LNCaP clone FGC (cell line): ENCODE data around the gene SDR42E1.

Source experiments
- DNase-seq: peaks from one replicate; pipeline ENCODE4 v3.0.0-alpha.2; 2011; ENCODE audit warnings: low read depth
- H3K4me3 ChIP-seq: 2 replicates; pipeline ENCODE4 v1.5.1; 2011; ENCODE audit warnings: mild to moderate bottlenecking, low read depth, low read length, control low read depth
- TF ChIP-seq, protein P1 (sequence below): IDR thresholded peaks from 2 replicates; pipeline ENCODE4 v1.5.1; 2012; ENCODE audit warnings: mild to moderate bottlenecking; ENCODE audit not compliant: control insufficient read depth, insufficient read depth; ENCODE audit errors: extremely low read depth

SDR42E1 gene, protein sequence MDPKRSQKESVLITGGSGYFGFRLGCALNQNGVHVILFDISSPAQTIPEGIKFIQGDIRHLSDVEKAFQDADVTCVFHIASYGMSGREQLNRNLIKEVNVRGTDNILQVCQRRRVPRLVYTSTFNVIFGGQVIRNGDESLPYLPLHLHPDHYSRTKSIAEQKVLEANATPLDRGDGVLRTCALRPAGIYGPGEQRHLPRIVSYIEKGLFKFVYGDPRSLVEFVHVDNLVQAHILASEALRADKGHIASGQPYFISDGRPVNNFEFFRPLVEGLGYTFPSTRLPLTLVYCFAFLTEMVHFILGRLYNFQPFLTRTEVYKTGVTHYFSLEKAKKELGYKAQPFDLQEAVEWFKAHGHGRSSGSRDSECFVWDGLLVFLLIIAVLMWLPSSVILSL

DNA sequence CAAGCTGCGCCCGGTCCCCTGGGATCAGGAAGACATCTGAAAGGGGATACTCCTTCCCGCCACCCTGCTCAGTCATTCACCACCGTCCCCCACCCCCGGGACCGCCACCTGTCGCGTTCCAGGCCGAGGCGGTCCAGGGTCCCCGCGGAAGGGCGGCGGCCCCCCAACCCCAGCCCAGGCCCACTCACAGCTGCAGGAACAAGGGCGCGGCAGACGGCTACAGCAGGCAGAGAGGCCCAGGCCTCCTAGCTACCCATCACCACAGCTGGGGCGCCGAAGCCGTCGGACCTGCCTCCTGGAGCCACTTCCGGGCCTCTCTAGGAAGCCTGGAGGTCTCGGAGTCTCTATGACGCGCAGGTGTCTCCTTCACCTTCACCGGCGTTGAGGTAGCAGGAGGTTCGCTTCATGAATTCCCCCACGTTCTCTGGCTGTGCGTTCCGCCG is at the start of gene SDR42E1:
TSS of gene SDR42E1 (minus strand) at position 272 of the 443 bp plus-strand sequence. CDS start 10,612 bp downstream, outside the sequence.
- no peak for DNase-seq
- TF ChIP-seq, protein P1, sequence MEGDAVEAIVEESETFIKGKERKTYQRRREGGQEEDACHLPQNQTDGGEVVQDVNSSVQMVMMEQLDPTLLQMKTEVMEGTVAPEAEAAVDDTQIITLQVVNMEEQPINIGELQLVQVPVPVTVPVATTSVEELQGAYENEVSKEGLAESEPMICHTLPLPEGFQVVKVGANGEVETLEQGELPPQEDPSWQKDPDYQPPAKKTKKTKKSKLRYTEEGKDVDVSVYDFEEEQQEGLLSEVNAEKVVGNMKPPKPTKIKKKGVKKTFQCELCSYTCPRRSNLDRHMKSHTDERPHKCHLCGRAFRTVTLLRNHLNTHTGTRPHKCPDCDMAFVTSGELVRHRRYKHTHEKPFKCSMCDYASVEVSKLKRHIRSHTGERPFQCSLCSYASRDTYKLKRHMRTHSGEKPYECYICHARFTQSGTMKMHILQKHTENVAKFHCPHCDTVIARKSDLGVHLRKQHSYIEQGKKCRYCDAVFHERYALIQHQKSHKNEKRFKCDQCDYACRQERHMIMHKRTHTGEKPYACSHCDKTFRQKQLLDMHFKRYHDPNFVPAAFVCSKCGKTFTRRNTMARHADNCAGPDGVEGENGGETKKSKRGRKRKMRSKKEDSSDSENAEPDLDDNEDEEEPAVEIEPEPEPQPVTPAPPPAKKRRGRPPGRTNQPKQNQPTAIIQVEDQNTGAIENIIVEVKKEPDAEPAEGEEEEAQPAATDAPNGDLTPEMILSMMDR: no peak
- H3K4me3 ChIP-seq: no peak within 1 kb of the TSS

DNA sequence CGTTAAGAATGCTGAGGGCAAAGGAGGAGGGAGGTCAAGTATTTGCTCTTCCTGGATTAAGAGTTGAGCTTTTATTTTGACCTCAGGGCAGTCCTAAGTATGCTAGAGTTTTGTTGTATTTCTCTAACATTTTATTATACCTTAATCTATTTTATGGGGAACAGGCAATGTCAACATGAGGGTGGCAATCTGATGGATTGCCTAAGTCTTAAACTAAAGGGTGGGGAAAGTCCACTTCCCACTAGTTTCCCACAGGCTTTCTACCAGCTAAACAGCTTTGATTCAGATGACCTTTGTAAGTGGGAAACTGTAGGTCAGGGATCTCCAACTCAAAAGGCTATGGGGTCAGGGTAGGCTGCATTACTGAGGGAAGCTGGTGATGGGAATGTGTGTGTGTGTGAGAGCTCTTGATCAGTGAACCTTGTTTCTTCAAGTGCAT is 48.7 kb upstream of the SDR42E1 start:
- TF ChIP-seq, protein P1: no peak
- DNase-seq: peak; percentile 35
- H3K4me3 ChIP-seq: no peak overlapping the region

DNA sequence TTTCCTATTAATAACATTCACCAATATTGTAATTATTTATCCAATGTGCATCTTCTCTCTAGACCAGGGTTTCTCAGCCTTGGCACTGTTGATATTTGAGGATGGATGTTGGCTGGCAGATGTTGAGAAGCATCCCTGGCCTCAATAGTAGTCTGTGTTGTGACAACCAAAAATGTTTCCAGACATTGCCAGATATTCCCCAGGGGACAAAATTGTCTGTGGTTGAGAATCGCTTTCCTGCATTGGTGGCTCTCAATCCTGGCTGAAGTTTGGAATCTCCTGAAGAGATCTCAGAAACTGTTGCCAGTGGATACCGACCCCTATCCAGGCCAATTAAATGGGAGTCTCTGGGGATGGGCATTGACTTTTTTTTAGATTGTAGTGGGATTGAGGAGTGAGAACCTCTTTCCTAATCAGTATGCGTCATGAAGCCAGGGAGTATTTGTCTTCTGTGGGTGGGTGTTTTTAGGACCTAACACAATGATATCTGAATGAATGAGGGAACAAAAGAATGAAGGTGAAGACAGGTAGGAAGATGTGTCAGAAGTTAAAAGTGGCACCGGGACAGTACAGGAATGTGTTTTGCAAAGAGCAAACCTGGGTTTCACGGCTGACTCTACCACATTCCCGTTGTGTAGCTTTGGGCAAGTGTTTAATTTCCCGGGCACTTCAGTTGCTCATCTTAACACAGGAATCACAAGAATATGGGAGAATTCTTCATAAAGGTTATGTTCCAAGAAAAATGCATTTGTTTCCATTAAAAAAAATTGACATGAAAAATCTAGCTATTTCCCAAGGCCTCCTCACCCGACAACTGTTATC is 48.1 kb upstream of the SDR42E1 start:
- H3K4me3 ChIP-seq: no peak overlapping the region
- TF ChIP-seq, protein P1: no peak
- no peak for DNase-seq

DNA sequence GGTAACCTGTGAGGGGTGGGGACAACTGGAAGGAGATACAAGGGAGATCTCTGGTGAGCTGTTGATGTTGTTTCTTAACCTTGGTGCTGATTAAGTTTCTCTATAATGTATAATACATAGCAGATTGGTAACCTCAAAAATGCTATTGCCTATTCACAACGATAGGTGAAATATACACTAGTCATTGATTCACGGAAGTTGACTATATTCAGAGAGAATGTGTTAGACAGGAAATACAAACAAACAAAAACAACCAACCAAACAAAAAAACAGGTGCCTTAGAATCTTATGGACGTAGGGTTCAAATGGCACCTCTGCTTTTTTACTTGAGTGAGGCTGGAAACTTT is 45.3 kb upstream of the SDR42E1 start:
- DNase-seq: no peak
- TF ChIP-seq, protein P1: no peak
- H3K4me3 ChIP-seq: no peak overlapping the region

DNA sequence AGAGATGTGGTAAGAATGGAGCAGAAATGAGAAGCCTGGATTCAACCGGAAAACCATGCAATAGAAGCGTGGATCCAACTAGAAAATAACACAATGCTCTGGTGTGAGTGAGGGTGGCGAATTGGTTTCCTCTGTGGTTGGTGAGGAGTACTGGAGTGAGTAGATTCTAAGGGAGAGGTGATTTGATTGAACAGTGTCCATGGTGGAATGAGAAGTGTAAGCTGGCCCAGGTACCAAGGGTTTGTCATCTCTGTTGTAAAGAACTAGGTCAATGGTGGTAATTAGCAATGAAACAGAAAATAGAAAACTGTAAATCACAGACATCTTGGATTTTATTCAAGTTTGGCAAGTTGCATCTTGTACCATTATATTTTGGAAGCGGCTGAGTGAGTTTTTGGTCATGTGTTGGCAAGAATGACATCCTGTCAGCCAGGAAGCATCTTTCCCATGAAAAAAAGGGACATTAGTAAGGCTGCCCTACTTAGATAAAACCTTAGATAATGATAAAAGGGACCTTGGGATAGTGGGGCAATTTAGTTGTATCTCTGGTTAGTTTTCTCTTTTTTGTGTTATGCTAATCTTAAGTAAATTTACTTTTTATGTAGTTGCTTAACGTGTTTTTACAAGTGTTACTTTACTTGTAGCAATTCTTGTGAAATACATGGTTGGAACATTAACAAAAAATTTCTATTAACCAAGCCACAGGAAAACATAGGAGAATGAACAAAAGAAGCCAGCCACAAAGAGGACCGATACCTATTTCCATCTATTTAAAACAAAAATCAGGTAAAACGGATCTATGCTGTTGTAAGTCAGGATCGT is 44.7 kb upstream of the SDR42E1 start:
- H3K4me3 ChIP-seq: no peak overlapping the region
- no peak for DNase-seq
- TF ChIP-seq, protein P1: no peak

DNA sequence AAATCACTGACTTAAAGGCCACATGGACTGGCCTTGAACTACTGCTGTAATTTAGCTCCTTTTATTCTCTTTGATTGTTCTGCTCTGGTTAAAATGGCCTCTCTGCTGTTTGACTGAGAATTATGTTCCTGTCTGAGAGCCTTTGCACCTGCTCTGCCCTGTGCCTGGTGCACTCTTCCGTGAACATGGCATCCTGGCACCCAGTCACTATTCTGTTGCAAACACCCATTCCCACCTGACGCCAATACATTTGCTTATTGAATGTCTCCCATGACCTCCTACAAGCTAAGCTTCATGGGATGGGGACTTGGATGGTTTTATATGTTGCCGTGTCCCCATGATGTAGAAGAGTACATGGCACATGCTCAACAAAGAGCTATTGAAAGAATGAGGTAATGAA is 43.8 kb upstream of the SDR42E1 start:
- TF ChIP-seq, protein P1: no peak
- H3K4me3 ChIP-seq: no peak overlapping the region
- DNase-seq: no peak
